GM19455 (cell line): ENCODE data around the gene COLEC11.
A peak's percentile ranks its signal among the peaks of the same experiment; 100 is the strongest.
"Not testable (repeated sequence)": the region's sequence is repeated elsewhere in the genome, so short reads cannot be mapped to it uniquely, and the experiment has no call there.

Experiments used
- ATAC-seq: cut with Tn5 transposase; IDR thresholded peaks from one replicate; pipeline ENCODE4 v1.9.1; 2021; ENCODE audit not compliant: unreplicated experiment

The COLEC11 gene

GRCh38 chr2:3604991-3605961, 10.4 kb downstream of the COLEC11 start:
- no peak for ATAC-seq

DNA sequence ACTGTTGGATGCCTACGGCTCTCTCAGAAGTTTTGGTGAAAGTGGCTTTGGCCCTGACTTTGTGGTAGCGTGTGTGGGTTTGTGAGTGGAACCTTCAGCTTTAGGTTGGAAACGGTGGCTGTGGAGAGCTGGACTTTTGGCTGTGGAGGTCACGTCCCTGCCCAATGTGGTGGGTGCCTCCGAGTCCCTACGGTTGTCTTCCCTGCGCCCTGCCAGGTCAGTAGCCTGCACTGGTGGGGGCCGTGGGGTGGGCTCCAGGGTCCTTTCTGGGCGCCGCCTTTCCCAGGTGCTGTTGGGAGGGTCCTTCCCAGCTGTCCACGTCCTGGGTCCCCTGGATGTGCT, 11.1 kb downstream of the COLEC11 start:
- ATAC-seq, result no peak

DNA sequence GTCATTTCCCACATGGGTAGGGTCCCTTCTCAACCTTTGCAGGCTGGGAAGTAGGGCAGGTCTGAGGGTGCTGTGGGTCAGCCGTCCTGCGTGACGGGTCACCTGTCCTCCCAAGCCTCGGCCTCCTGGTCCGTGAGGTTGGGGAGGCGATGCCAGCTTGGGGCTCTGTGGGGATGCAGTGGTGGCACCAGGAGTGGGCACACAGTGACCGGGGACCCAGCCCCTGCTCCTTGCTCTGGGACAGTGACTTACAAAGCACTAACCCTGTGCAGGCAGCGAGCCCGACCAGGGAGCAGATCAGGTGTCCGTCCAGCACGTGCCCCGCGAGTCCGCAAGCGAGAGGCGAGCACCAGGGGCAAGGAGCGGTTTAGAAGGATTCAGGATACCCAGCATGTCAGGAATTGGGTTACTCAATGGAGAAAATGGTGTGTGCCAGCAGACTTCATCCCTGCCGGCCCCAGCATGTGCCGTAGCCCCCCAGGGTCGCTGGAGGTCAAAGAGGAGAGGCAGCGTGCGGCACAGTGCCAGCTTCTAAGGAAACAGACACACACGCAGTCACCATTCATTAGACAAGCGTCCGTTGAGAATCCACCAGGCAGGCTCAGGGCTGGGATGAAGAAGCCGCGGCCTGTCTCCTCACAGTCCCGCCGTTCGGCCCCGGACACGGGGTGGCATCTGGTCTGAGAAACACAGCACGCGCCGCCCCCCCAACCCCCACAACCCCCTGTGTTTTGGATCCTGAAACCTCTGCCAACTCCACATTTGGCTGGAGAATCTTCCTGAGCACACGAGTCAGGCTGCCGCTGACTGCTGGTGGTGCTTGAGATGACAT, 11.7 kb downstream of the COLEC11 start:
- ATAC-seq, result no peak

DNA sequence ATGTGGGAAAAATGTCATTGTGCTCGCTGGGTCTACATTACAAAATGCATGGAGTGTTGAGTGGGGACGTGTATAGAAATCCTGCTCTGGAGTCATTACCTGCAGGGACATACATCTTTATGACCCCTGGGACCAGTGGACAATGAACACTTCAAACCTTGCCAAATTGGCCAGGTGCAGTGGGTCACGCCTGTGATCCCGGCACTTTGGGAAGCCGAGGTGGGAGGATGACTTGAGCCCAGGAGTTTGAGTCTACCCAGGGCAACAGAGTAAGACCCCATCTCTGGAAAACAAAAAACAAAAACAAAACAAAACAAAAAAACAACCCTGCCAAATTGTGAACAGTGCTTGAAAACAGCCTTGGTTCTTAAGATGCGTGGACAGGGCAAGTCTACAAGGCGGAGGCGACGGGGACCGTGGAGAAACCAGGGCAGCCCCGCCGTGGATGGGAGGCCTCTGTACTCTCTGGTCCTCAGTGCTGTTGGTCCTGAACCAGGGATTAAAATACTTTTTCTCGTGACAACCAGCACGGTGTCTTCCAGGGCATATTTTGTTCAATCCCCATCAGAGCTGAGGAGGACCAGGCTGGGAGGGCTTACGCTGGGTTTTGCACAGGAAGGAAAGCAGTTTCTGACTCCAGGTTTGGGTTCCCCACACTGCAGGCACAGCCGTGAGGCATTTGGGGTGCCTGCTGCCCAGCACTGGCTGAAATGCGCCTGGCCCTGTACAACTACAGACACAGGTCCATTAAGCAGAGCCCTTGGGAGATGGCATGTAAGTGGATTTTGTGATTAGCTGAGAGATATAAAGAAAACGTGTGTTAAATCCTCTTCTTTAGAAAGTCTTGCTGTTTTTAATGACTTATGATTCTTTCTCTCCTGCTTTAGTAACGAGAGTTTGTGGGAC, 13.7 kb downstream of the COLEC11 start:
- no peak for ATAC-seq

GRCh38 chr2:3609279-3609673, 14.4 kb downstream of the COLEC11 start:
- ATAC-seq, result peak; percentile 60

DNA sequence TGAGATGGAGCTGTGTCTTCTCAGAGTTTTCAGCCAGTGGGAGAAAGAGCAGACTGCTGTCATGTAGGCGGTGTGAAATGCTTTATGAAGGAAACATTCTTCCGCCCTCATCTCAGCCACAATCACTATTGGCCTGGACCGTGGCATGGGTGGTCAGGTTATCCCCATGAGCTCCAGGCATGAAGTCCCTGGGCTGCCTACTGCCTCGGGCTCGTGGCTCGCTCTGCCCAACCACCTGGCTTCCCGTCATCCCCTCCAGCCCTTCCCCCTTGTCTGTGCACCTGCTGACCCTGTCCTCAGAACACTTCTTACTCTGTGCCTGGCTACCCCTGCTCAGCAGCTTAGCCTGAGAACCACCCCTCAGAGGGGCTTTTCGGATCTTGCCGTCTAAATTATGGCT, 15.5 kb downstream of the COLEC11 start:
- ATAC-seq, result no peak

GRCh38 chr2:3610881-3611505, 16.1 kb downstream of the COLEC11 start:
- no peak for ATAC-seq

DNA sequence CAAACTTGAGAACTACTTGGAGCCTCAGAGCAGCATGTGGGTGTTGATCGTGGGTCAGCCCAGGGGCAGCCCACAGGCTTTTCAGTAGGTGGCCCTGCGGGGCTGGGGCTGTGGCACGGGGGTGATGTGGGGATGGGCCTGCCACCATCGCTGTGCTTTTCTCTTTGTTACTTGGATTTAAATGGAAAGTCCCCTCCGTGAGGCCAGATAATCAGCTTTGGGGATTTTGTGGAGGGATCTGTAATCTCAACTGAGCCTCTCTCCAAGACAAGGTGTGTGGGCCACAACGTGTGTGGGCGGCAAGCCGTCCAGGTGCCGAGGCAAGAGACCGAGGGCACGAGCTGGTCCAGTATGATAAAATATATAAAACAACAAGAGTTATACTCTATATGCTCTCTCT, 16.7 kb downstream of the COLEC11 start:
- ATAC-seq, result no peak

- no peak for ATAC-seq
Observed at GRCh38 chr2:3612639-3613523, 18.0 kb downstream of the COLEC11 start.

DNA sequence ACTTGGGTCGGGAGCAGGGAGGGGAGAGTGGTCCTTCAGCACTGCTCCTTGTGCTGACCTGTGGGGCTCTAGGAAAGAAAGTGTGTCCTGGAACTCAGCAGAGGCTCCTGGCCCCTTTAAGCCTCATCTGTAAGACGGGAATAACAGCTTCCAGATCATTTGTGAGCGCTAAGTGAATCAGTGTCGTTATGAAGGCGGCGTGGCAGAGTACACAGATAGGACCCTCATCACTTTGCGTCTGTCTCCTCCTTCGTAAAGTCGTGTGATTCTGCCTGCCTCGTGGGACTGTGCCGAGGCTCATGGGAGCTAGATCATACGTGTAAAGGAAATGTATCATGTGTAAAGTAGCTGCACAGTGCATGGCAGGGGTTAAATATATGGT, 18.6 kb downstream of the COLEC11 start:
- no peak for ATAC-seq

GRCh38 chr2:3614743-3615142, 19.8 kb downstream of the COLEC11 start:
- not testable (repeated sequence) for ATAC-seq

DNA sequence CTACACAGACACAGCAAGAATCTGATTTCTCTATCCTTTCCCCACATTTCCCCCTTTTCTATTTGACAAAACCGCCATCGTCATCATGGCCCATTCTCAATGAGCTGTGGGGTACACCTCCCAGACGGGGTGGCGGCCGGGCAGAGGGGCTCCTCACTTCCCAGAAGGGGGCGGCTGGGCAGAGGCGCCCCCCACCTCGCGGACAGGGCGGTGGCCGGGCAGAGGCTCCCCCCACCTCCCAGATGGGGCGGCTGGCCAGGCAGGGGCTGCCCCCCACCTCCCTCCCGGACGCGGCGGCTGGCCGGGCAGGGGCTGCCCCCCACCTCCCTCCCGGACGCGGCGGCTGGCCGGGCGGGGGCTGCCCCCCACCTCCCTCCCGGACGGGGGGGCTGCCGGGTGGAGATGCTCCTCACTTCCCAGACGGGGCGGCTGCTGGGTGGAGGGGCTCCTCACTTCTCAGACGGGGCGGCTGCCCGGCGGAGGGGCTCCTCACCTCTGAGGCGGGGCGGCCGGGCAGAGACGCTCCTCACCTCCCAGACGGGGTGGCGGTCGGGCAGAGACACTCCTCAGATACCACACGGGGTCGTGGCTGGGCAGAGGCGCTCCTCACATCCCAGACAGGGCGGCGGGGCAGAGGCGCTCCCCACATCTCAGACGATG, 20.8 kb downstream of the COLEC11 start:
- ATAC-seq, result not testable (repeated sequence)

DNA sequence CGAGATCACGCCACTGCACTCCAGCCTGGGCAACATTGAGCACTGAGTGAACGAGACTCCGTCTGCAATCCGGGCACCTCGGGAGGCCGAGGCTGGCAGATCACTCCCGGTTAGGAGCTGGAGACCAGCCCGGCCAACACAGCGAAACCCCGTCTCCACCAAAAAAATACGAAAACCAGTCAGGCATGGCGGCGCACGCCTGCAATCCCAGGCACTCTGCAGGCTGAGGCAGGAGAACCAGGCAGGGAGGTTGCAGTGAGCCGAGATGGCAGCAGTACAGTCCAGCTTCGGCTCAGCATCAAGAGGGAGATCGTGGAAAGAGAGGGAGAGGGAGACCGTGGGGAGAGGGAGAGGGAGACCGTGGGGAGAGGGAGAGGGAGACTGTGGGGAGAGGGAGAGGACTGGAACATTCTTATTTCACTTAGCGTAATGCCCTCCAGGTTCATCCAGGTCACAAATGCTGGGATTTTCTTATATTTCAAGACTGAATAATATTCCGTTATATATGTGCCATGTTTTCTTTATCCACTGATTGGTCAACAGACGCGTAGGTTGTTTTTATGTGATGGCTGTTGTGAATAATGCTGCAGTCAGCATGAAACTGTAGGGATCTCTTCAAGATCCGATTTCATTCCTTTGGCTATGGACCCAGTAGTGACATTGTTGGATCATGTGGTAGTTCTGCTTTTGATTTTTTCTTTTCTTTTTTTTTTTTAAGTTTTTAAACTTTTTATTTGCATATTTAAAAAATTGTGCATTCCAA, 21.7 kb downstream of the COLEC11 start:
- ATAC-seq, result not testable (repeated sequence)

- no peak for ATAC-seq
Observed at GRCh38 chr2:3617198-3617890, 22.4 kb downstream of the COLEC11 start.

GRCh38 chr2:3618367-3618766, 23.5 kb downstream of the COLEC11 start:
- ATAC-seq, result no peak

DNA sequence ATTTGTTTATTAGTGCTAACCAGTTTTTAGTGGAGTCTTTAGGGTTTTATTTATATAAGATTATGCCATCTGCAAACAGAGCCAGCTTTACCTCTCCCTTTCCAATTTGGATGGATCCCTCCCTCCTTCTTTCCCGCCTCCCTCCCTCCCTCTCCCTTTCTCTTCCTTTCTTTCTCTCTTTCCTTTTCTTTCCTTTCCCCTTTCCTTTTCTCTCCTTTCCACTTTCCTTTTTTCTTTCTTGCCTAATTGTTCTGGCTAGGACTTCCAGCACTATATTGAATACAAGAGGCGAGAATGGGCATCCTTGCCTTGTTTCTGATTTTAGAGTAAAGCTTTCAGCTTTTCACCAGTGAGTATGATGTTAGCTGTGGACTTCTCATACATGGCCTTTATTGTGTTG, 24.1 kb downstream of the COLEC11 start:
- ATAC-seq, result no peak

- ATAC-seq, result not testable (repeated sequence)
Observed at GRCh38 chr2:3619661-3620060, 24.7 kb downstream of the COLEC11 start.

- ATAC-seq, result no peak
Observed at GRCh38 chr2:3620834-3621233, 25.9 kb downstream of the COLEC11 start.
